ENCODE data around the gene ESF1. TPM values are rescaled to one million over a fixed set of nuclear protein-coding genes. Genes with fewer than 3 reads are reported as not detected.

ESF1 gene
- total RNA-seq, 1 experiment from 2014 or later, result 28.7 TPM

- DNase-seq (ENCODE audit: low spot score) (no peak), ATAC-seq (peak; percentile 72)
- CTCF ChIA-PET, result interaction anchor here (1.0 kb wide), 1 partner anchor 54 kb away, joined by 3 read pairs; no protein-coding TSS in a partner anchor
- POLR2A ChIA-PET, result no interaction called here
- H3K27me3 Mint-ChIP-seq (ENCODE audit: low read depth), result no peaks in the 10 kb centered on the region
- no peak overlapping the region for H3K4me3 Mint-ChIP-seq
- peaks cover 44% of the 10 kb centered on the region for H3K36me3 Mint-ChIP-seq
- H3K9me3 Mint-ChIP-seq, result peaks cover 5% of the 10 kb centered on the region
- peak overlapping the region; percentile 86; the same call in 1 of the 2 replicates for H3K27ac Mint-ChIP-seq
- H3K4me1 Mint-ChIP-seq, result peaks cover 13% of the 10 kb centered on the region
- no peak for TF ChIP-seq HMGA2 (CRISPR knock-in tag; IDR thresholded peaks at IDR 0.05)
- TF ChIP-seq, protein P1, sequence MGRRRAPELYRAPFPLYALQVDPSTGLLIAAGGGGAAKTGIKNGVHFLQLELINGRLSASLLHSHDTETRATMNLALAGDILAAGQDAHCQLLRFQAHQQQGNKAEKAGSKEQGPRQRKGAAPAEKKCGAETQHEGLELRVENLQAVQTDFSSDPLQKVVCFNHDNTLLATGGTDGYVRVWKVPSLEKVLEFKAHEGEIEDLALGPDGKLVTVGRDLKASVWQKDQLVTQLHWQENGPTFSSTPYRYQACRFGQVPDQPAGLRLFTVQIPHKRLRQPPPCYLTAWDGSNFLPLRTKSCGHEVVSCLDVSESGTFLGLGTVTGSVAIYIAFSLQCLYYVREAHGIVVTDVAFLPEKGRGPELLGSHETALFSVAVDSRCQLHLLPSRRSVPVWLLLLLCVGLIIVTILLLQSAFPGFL (CRISPR knock-in tag; IDR thresholded peaks at IDR 0.05; ENCODE audit: borderline replicate concordance), result no peak
- TF ChIP-seq FOXJ3 (CRISPR knock-in tag; IDR thresholded peaks at IDR 0.05; ENCODE audit: borderline replicate concordance), result no peak
- no peak for TF ChIP-seq FOXP4 (CRISPR knock-in tag; IDR thresholded peaks at IDR 0.05)
- no peak for TF ChIP-seq ZNF138 (CRISPR knock-in tag; conservative IDR thresholded peaks at IDR 0.05)
- TF ChIP-seq CREM (CRISPR knock-in tag; IDR thresholded peaks at IDR 0.05), result no peak
- no peak for TF ChIP-seq TEAD1 (CRISPR knock-in tag; IDR thresholded peaks at IDR 0.05)
- TF ChIP-seq E2F4 (CRISPR knock-in tag; IDR thresholded peaks at IDR 0.05; ENCODE audit: borderline replicate concordance, low read depth), result no peak
- no peak for TF ChIP-seq HMGXB4 (CRISPR knock-in tag; IDR thresholded peaks at IDR 0.05)
- no peak for TF ChIP-seq JAZF1 (CRISPR knock-in tag; IDR thresholded peaks at IDR 0.05)
- TF ChIP-seq CREB1 (CRISPR knock-in tag; IDR thresholded peaks at IDR 0.05), result no peak
Measured at GRCh38 chr20:13717631-13718044, 67.1 kb downstream of the ESF1 start.

DNA sequence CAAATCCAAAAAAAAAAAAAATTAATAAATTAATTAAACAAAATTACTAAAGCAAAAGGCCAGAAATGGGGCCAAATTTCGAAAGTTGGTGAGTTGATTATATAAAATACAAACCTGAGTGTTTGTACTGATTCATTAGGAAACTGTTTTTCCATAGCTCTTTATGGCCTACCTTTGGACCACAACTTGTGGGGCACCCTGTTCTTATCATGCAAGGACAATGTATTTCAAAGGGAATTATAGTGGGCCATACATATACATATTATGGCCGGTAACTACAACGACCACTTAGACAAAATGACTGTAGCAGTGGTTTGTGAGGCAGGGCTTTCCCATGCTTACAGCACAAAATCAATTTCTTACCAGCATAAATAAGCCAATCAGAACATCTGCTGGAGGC is 69.5 kb downstream of the ESF1 start:
- DNase-seq (ENCODE audit: low spot score), result no peak
- Mint-ChIP-seq H3K4me1 (peaks cover 13% of the 10 kb centered on the region), H3K27ac (no peak overlapping the region), H3K36me3 (peaks cover 65% of the 10 kb centered on the region), H3K9me3 (peaks cover 24% of the 10 kb centered on the region), H3K4me3 (no peak overlapping the region), H3K27me3 (ENCODE audit: low read depth) (no peaks in the 10 kb centered on the region)
- ATAC-seq, result no peak
- TF ChIP-seq NR3C1 (CRISPR knock-in tag; conservative IDR thresholded peaks at IDR 0.05; ENCODE audit: low read depth) (no peak), ZNF416 (CRISPR knock-in tag; IDR thresholded peaks at IDR 0.05) (no peak), KAT7 (CRISPR knock-in tag; IDR thresholded peaks at IDR 0.05; ENCODE audit: borderline replicate concordance) (no peak), ELF4 (CRISPR knock-in tag; IDR thresholded peaks at IDR 0.05; ENCODE audit: low read depth) (no peak)
- TF ChIP-seq, protein P1 (CRISPR knock-in tag; IDR thresholded peaks at IDR 0.05; ENCODE audit: borderline replicate concordance), result no peak
- TF ChIP-seq, protein P2, sequence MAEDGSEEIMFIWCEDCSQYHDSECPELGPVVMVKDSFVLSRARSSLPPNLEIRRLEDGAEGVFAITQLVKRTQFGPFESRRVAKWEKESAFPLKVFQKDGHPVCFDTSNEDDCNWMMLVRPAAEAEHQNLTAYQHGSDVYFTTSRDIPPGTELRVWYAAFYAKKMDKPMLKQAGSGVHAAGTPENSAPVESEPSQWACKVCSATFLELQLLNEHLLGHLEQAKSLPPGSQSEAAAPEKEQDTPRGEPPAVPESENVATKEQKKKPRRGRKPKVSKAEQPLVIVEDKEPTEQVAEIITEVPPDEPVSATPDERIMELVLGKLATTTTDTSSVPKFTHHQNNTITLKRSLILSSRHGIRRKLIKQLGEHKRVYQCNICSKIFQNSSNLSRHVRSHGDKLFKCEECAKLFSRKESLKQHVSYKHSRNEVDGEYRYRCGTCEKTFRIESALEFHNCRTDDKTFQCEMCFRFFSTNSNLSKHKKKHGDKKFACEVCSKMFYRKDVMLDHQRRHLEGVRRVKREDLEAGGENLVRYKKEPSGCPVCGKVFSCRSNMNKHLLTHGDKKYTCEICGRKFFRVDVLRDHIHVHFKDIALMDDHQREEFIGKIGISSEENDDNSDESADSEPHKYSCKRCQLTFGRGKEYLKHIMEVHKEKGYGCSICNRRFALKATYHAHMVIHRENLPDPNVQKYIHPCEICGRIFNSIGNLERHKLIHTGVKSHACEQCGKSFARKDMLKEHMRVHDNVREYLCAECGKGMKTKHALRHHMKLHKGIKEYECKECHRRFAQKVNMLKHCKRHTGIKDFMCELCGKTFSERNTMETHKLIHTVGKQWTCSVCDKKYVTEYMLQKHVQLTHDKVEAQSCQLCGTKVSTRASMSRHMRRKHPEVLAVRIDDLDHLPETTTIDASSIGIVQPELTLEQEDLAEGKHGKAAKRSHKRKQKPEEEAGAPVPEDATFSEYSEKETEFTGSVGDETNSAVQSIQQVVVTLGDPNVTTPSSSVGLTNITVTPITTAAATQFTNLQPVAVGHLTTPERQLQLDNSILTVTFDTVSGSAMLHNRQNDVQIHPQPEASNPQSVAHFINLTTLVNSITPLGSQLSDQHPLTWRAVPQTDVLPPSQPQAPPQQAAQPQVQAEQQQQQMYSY (CRISPR knock-in tag; IDR thresholded peaks at IDR 0.05), result no peak
- ChIA-PET POLR2A (no interaction called here), CTCF (no interaction called here)
